ENCODE data around the gene PFDN4.
A peak's percentile ranks its signal among the peaks of the same experiment; 100 is the strongest.

PFDN4 gene

DNA sequence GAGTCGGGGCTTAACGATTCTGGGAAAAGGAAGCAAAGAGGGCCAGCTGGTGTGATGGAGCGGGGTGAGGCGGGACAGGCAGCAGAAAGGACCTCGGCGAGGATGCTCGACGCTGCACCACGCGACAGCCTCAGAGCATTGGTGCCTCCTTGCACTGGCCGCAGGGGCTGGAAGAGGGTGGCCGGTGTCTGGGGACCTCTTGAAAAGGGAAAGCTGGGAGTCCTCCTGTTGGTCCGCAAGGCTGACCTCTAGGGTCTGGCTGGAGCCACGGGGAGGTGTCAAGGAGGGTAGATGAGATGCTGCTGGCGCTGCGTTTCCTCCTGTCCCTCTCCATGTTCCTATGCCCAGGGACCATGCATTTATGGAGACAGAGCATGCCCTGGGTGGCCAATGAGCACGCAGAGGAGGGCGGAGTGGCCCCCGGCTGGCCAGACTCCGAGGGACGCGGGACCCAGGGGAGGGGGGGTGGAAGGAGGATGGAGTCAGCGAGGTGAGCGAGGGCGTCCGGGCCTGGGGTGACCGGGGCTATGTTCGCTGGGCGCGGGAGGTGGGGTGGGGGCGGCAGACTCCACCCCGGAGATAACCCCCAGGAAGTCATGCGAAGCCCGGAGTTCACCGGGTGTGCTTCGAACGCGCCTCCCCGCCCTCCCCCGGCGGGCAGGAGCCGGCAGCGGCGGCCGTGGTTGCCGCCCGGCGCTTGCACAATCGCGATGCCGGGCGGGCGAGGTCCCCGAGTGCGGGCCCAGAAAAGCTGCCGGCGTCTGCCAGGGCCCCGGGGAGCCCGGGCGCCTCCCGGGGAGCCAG, 34.0 kb upstream of the PFDN4 start, which contains the start of gene CYP24A1:
Gene CYP24A1 (minus strand): TSS at position 334 of the 804 bp plus-strand sequence. CDS start 407 bp downstream, outside the sequence.
- no peak for DNase-seq

DNA sequence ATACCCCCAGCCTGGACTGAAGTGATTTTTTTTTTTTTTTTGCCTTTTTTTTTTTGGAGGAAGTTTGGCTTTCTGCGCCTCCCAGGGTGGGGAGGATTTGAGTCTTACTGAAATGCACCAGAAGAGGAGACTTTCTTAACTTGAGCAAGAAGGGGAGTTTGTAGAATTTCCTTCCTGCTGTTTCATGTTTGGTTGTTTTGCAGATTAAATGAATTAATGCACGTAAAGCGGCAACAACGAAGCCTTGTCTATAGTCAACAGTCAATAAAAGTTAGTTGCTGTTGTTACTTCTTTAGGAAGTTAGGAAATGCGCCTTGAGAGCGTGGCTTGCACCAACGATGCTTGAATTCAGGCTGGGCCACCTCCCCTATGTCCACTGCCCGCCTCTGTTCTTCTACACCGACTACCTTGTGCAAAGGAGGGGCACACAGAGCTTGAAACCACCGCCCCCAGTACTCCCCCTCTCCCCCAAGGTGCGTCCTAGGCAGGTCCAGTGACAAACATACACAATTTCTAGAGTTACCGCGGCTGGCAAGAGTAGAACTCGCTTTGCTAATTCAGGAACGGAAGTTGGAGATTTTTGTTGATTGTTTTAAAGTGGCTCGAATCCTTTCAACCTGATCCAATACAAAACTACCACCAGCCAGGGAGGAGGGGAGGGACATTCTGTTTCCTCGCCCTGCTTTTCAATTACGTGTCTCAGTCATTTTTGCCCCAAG, 33.3 kb upstream of the PFDN4 start:
- DNase-seq = no peak

DNA sequence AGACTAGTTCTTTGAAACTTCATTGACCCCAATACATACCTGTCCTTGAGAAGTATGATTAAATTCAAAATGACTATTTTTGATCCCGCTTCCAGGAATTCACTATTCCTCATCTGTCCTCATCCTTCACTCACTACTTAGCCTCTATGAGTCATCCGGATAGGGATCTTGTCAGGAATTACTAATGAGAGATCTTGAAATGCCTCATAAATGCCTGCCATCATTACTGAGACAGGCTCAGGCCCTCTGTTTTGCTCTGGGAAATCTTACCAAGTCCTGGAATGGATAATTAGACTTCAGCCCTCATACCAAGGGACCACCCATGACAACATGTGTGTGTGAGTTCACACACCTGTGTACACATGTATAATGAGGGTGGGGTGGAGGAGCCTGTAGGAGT, 31.3 kb upstream of the PFDN4 start:
- no peak for DNase-seq

DNA sequence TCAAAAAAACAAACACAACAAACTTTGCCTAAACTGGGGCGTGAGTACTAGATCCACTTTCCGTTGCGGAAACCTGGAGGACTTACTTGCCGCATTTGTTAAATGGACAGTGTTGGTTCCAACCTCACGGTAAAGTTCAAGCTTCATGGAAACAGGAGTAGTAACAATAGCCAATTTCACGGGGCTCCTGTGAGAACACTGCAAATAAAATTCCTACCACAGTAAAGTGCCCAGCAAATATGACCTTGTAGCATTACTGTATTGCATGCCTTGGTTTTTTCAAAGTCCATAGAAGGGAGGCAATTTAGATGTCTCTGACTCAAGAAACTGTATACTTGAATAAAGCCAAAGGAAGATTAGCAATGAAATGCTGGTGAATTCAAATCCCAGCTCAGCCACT, 30.5 kb upstream of the PFDN4 start:
- no peak for DNase-seq

DNA sequence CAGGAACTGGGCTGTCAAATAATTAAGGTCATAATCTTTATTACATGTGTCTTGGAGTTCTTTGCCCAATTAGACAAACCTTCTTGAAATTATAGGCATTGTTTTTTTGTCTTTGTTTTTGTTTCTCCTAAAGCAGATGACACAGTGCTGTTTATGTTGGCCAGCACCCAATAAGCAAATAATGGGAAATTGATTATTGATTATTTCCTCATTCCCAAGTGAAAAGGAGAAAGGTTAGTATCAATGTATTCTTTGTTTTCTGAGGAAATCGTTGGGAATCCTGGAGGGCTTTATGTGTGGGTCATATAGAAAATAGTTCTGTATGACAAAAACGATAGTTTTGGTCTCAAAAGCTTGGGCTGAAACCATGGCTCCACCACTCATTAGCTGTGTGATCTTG, 29.6 kb upstream of the PFDN4 start:
- no peak for DNase-seq

DNA sequence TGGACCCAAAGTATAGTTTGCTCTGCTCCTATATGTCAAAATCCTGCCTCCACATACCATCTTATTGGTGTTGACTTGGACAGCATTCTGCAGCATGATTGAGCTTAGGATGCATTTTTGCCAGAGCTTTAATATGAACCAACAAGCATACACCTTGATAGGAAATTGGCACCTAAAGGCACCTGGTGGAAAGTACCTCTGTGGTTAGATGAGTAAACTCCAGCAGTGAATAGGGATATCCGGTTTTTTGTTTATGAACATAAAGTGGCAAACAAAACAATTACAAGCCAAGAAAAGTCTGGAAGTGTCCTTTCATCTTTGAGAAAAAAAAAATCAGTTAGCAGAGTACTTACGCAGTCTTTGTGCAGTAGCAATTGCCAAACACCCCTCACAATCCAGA, 27.9 kb upstream of the PFDN4 start:
- no peak for DNase-seq

DNA sequence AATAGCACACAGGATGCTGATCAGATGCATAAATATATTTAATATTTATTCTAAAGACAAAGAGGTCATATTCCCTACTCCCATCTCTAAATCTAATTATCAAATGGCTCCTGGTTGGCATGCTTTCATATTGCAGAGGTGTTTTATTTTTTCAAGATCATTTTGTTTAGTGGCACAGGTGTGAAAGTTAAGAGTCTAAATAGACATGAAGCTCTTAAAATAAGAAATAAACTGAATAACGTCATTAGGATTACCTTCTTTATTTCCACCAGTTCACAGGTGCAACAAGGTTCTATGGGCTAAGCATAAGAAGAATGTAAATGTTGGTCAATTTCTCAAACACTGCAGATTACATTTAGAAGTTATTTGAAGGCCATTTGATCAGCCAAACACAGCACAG, 27.0 kb upstream of the PFDN4 start:
- no peak for DNase-seq

DNA sequence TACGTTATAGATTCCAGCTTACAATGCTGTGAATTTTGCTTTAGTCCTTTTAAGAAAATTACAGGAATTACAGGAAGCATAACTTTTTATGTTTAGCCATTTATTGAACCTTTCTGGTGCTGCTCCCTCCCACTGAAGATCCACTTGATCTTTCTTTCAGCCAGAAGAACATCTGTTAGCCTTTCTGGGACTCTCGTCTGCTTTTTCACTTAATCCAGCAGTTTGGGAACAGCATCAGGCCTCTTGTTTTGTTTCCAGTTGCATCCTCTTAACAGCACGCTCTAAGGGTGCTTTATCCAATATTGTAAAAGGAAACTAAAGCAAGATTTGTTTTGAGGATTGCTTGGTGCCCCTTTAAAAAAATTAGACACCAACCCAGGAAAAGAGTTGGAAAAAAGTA, 23.8 kb upstream of the PFDN4 start:
- DNase-seq = no peak

DNA sequence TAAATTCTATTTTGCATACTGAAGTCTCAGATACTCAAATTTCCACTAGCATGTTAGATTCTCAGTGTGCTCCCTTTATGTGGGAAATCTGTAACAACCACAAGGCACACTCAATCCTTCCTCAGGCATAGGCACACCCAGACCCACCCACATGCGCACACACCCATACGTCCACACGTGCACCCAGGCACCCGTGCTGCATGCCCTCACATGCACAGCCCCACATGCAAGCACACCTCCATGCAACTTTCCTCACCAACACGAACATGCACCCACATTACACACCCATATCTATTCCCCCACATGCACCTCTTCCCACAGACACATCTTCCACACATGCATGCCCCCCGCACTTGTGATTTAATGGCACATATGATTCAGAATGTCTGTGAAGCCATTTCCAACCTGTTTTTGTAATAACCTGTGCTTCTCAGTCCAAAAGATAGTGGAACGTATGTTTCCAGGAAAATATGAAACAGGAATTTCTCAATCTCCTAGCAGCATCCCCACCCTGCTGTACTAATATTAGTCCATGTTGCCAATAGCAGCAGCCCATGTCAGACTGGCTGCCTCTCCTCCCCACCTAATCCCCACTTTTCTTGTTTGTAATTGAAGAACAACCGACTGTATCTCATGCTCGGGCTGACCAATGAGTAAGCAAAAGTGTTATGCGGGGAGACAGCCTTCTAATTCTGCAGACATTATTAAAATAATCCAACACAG, 22.8 kb upstream of the PFDN4 start:
- DNase-seq = no peak

DNA sequence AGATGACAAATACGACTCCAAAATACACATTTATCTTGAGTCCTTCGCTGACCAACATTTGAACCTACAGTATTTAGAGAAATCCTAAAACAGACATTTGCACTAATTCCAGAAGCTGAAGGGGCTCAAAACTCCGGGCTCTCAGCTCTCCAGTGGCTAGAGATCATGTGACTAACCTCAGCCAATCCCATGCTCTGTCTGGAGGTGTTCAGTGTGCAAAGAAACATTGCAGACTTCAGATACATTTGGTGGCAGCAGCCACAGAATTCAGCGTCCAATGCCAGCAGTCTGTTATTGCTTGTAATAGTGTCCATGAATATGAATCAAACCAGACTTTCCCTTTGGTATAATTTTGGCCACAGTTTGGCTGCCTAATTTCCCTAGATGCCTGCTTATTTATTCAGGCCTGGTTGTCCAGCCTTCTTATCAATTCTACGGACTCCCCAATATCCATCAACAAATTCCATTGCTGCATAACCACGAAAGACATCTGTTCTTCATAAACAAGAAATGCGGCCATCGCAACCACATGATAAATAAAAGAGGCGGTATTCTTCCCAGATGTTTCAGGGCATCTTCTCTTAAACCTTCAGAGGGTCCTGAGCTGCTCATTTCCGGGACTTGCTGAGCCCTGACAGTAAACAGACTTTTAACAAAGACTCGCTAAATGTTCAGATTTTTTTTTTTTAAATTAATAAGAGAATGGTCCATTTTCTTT, 19.6 kb upstream of the PFDN4 start:
- DNase-seq = no peak

DNA sequence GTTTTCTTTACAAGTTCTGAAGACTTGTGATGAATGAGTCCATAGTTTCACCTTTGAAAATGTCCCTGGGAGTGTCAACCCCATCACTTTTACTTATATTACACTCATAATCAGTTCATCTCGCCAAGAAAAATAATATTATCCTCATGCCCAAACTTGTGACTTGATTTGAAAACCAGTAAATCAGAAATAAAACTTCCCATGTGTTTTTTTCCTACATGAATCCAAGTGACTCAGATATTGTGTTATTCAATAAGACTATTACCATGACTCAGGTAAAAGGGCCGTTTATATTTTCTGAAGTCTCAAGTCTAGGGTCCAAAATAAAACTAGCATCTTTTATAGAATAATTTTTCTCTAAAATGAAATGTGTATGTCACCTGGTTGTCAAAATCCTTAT, 18.3 kb upstream of the PFDN4 start:
- DNase-seq = no peak

DNA sequence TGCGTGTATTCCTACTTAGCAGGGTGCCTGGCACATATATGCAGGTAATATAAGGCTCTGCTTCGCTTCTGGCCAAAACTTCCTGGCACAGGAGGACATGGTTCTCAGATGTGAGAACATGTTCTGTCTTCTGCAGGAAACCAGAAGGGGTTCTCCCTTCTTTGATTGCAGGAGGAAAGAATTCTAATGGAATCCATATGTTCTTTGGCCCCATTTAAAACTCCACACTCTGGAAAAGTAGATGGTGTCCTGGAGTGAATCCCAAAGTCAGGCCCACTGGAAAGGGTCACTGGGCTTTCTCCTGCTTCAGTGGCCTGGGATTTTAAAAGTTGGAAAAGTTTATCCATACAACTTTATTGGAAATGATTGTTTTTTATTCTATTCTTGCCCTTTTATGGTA, 17.7 kb upstream of the PFDN4 start:
- no peak for DNase-seq

DNA sequence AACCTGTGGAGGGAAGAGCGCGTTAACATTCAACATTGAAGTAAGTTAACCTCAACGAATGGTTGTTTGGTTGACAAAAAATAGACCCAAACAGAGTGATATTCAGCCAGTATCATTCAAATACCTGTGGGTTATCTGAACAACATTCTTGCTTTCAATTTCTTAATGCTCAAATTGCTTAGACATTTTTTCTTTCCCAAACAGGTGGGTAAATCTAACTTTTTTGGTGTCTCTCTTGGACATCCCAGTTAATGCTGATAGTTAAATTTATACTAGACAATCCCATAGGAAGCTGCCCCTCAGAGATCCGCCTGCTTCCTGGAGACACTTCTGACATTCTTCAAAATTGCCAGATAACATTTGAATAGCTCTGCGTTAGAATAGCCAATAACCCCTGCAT, 14.1 kb upstream of the PFDN4 start:
- no peak for DNase-seq

DNA sequence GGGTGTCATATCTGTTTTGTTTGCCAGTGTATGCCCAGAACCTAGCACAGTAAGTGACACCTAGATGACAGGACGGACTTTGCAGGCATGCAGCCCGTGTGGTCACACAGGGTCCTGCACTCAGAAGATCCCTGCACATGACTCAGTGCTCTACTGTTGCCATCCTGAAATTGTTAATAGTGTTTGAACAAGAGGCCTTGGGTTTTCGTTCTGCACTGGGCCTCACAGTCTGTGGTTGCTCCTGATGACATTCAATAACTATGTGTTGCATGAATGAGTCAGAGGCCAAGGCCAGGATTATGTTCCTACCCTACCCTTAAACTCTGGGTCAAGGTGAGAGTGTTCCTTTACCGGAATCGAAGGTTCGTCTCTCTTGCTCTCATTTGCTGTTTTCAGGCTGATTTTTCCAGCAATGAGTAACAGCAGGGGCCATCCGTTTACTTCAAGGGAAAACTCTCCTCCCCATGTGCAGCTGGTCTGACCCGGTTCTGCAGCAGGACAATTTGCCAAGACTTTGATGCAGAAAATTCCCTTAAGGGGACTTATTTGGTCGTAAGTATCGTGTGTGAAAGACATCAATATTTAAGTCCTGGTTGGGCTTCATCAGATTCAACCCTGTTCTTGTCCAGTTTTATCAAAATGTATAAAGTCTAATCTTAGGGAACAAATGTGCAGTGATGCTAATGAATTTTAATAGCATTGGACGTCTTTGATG, 13.0 kb upstream of the PFDN4 start:
- no peak for DNase-seq

DNA sequence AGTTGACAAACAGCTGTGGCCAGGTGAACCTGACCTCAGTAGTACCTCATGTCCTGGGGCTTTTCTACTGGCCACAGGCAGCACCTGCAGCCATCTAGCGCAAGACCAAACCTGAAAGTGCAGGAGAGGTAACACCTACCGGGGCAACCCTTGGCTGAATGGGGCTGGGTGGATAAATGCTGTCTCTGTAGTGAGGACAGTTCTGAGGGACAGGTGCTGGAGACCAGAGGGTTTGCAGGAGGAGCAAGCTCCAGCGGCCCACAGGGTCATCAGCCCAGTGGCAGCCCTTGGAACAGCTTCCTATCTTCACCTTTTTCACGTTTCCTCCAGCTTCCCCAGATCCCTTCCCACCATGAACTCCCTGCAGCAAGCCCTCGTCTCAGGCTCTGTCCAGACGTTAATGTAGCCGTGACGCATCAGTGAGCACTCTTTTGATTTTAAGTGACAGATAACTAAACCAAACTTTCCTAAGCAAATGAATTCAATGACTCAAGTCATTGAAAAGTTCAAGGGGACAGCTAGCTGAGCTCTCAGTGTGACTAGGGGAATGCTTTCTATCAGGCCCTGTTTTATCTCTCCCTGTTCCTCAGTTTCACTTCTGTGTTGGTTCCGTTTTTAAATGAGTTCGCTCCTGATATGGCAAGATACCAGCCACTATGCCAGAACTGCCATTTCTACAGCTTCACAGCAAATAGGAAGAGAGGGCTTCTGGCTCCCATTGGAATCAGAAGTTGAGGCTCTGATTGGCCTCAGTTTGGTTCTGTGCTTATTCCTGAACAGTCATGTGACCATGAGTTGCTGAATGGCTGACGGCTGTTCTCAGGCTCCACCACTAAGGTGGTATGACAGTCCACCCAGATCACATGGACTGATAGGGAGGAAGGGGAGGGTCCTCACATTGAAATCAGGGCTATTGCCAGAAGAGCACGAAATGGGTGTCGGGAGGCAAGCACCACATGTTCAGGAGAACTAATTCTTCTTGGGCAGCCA, 12.1 kb upstream of the PFDN4 start:
- no peak for DNase-seq

DNA sequence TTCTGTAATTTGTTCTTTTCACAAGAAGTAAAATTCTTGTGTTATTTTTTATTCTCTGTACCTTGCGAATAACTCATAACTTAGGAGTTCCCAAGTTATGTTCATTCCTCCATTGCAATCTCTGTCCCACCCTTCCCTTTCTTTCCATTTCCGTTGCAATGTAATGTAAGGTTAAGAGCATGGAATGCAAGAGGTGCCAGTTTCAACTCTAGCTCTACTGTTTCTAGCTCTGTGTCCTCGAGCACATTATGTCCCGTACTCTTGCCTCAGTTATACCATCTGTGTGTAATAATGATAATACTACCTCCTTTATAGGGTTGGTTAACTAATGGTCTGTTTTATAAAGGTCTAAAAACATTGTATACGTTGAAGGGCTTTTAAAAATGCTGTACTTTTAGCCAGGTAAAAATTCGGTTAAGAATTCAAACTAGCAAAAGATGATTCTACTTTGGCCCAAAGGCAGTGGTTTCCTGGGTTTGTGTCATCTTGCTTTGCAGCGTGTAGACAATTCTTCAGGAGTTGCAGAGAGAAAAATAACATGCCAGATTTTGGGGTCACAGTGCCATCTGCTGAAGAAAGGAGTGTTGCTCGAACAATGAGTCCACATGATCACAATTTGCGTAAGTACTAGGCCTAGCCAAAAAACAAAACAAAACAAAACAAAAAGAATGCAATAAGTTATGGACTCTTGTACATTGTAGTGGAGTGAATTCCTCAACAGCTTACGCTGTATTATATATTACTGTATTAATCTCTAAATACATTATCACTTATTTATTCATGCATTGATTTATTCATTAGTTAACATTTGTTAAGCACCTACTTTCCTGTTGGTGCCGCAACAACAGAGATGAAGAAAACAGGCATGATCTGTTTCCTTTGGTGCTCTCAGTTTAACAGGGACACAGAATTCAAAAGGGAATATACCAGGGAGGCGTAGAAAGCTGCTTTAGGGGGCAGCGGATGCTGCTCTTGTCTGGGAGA, 10.0 kb upstream of the PFDN4 start:
- DNase-seq = no peak

DNA sequence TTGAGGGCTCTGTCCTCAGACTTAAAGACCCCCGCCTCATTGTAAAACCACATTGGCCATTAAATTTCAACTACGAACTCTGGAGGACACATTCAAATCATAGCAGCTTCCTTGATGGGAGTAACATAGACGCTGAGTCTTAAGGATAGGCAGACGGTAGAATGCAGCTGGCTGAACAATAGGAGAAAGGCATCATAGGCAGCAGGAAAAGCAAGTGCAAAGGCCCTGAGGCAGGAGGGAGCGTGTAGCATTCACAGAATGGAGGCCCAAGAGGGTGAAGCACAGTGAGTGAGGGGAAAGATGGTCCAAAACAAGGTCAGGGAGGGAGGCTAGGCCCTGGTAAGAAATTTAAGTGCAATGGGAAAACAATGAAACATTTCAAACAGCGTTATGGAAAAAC, 8.6 kb upstream of the PFDN4 start:
- DNase-seq = no peak

DNA sequence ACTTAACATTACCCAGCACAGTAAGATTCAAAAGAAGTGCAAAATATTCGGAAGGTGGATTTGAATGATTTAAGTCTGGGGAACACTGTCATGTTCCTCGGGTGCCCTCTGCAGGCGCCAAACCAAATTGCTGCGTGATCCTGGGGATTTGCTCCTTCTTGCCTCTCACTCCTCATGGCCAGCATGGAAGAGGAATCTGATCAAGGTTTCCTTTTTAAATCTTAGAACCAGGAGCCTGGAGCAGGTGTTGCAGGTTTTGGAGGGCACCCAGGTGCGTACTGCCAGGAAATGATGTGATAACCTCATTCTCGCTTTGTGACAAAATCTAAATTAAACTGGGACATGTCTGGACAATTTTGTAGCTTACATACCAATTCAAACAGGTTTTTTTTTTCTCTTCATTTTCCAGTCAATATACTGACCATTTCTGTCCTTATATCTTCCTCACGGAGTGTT, 8.1 kb upstream of the PFDN4 start:
- DNase-seq = peak; percentile 85

DNA sequence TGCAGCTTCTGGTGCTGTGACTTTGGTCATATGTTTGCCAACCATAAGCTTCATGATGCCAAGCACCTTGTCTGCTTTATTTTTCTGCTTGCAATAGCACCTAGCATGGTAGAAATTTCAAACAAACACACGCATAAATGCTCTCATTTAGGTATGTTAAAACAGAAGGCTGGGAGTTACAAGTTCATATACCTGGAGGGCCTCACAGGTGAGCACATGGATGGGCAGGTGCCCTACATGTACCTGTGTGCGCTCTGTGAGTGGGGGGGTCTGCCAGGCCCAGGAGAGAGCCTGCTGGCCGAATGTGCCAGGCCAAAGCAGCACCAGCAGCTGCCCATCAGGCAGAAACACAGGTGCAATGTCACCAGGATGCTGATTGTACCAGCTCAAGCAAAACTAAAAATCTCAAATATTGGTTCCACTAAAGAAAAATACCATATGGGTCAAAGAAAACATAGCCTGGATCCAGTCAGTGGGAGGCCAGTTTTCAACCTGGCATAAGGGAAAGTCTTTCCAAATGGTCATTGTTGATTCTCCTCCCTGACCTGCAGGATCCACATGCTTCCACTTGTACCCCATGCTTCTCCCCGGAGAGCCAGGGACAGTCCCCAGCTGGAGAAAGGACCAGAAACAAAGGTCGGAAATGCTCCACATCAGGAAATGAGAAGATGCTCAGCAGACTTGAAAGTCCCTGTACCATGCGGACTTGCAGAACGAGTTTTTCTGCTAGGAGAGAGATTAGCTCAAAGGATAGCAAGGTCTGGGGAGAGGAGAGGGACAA, 7.2 kb upstream of the PFDN4 start:
- no peak for DNase-seq
